Type B pancreatic cell (in vitro differentiated cells): ENCODE data around the gene TCIRG1. TPM values are rescaled to one million over a fixed set of nuclear protein-coding genes. Genes with fewer than 3 reads are reported as not detected.

Experiments used
- DNase-seq: peaks from one replicate; pipeline ENCODE4 v3.0.0; 2021; ENCODE audit warnings: mixed read lengths; ENCODE audit not compliant: unreplicated experiment; ENCODE audit errors: extremely low spot score
- H3K27ac Mint-ChIP-seq: 2 replicates; pipeline ENCODE4 v1.8.0; 2021; ENCODE audit warnings: mild to moderate bottlenecking, mixed read lengths
- H3K27me3 Mint-ChIP-seq: 2 replicates; pipeline ENCODE4 v1.8.0; 2021; ENCODE audit warnings: mixed read lengths
- H3K36me3 Mint-ChIP-seq: 2 replicates; pipeline ENCODE4 v1.8.0; 2021; ENCODE audit warnings: mixed read lengths
- H3K4me1 Mint-ChIP-seq: one replicate; pipeline ENCODE4 v1.8.0; 2021; ENCODE audit warnings: mixed read lengths; ENCODE audit not compliant: unreplicated experiment
- H3K4me3 Mint-ChIP-seq: 2 replicates; pipeline ENCODE4 v1.8.0; 2021; ENCODE audit warnings: mild to moderate bottlenecking, mixed read lengths
- H3K9me3 Mint-ChIP-seq: 2 replicates; pipeline ENCODE4 v1.8.0; 2021; ENCODE audit warnings: mixed read lengths
- total RNA-seq: library from RNA; stranded (reverse); gene quantifications from 2 replicates; pipeline ENCODE4 v1.2.1, GENCODE V29; 2021; ENCODE audit warnings: low replicate concordance
- TF ChIP-seq, protein P1 (sequence below): fragments of 200-600 bp; sonication (generic); conservative IDR thresholded peaks from 2 replicates; pipeline ENCODE4 v1.5.0; 2021; ENCODE audit warnings: antibody characterized with exemption, mild to moderate bottlenecking

The TCIRG1 gene
- total RNA-seq, 1 donor from 2014 or later: 37.0 TPM

DNA sequence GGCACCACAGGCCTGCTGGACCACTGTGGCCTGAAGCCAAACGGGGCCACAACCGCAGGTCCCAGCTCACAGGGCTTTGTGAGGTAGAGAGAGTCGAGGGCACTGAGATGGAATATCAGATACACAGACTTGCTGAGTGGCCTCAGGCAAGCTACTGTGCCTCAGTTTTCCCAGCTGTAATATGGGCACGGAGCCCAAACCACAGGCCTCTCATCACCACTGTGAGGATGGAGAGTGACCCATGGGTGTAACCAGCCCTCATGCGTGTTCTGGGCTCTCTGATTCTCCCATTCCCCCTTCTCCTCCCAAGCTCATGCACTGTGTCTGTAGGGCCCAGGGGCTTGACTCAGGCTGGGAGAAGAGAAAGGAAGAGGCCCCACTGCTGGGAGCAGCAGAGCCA is 39.1 kb upstream of the TCIRG1 start:
- TF ChIP-seq, protein P1, sequence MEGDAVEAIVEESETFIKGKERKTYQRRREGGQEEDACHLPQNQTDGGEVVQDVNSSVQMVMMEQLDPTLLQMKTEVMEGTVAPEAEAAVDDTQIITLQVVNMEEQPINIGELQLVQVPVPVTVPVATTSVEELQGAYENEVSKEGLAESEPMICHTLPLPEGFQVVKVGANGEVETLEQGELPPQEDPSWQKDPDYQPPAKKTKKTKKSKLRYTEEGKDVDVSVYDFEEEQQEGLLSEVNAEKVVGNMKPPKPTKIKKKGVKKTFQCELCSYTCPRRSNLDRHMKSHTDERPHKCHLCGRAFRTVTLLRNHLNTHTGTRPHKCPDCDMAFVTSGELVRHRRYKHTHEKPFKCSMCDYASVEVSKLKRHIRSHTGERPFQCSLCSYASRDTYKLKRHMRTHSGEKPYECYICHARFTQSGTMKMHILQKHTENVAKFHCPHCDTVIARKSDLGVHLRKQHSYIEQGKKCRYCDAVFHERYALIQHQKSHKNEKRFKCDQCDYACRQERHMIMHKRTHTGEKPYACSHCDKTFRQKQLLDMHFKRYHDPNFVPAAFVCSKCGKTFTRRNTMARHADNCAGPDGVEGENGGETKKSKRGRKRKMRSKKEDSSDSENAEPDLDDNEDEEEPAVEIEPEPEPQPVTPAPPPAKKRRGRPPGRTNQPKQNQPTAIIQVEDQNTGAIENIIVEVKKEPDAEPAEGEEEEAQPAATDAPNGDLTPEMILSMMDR: no peak
- Mint-ChIP-seq H3K9me3 (no peaks in the 10 kb centered on the region), H3K4me1 (peaks cover 12% of the 10 kb centered on the region), H3K4me3 (no peak overlapping the region), H3K36me3 (no peaks in the 10 kb centered on the region), H3K27me3 (peaks cover 13% of the 10 kb centered on the region), H3K27ac (no peak overlapping the region)
- DNase-seq: no peak

DNA sequence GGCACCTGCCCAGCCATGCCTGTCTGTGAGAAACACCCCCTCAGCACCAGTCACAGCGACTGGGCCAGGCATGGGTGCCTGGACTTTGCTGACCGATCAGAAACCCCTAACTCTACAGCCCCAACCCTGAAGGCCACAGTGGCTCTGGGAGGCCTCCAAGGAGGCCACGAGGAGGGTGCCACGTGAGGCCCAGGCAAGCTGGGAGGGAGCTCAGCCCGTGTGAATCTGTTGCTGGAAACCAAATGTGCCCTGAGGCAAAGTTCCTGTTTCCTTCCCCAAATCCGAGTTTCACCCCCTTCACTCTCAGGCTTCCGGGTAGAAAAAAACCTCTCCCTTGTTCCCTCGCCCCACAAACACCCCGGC is 36.3 kb upstream of the TCIRG1 start:
- TF ChIP-seq, protein P1: no peak
- H3K9me3 Mint-ChIP-seq: no peaks in the 10 kb centered on the region
- peaks cover 16% of the 10 kb centered on the region for H3K4me1 Mint-ChIP-seq
- peak overlapping the region; percentile 82 for H3K4me3 Mint-ChIP-seq
- no peak for DNase-seq
- H3K36me3 Mint-ChIP-seq: no peaks in the 10 kb centered on the region
- peaks cover 22% of the 10 kb centered on the region for H3K27me3 Mint-ChIP-seq
- H3K27ac Mint-ChIP-seq: peak overlapping the region; percentile 59

DNA sequence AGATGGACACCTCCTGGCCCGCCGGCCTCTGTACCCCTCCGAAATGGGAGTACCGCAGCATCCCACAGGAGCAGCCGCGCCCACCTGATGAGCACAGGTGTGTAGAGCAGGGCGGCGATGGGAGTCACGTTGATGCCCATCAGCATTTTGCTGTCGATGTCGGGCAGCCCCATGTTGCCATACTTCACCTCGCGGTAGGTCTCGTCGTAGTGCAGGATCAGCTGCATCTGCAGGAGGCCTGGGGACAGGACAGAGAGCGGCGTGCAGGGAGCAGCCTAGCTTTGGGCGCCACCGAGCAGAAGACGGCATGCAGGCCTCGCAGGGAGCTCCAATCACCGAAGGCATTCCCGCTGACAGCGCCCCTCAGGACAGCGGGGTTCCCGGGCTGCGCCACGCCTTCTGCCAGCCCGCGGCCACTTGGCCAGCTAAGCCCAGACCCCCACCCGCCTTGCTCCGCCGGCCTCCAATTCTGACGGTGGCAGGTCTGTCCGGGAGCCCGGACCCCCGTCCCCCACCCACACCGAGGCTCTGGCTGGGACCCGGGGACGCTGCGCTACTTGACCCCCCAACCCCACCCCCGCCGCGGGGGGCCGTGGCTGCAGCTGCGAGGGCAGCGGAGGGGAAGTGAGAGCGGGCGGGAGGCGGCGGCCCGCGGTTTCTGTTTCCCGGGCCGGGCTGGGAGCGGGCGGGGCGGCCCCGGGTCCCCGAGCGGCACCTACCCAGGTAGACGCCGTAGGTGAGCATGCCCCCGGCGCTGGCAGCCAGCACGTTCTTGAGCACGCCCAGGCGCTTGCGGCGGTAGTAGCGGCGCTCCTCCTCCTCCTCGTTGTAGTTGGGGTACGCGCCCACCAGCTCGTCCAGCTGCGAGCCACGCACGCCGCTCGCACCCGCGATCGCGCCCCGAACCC is 35.6 kb upstream of the TCIRG1 start:
- Mint-ChIP-seq H3K36me3 (no peaks in the 10 kb centered on the region), H3K9me3 (no peaks in the 10 kb centered on the region), H3K4me3 (peak overlapping the region; percentile 82), H3K4me1 (peaks cover 16% of the 10 kb centered on the region), H3K27ac (peak overlapping the region; percentile 25), H3K27me3 (peaks cover 22% of the 10 kb centered on the region)
- TF ChIP-seq, protein P1: no peak
- no peak for DNase-seq

DNA sequence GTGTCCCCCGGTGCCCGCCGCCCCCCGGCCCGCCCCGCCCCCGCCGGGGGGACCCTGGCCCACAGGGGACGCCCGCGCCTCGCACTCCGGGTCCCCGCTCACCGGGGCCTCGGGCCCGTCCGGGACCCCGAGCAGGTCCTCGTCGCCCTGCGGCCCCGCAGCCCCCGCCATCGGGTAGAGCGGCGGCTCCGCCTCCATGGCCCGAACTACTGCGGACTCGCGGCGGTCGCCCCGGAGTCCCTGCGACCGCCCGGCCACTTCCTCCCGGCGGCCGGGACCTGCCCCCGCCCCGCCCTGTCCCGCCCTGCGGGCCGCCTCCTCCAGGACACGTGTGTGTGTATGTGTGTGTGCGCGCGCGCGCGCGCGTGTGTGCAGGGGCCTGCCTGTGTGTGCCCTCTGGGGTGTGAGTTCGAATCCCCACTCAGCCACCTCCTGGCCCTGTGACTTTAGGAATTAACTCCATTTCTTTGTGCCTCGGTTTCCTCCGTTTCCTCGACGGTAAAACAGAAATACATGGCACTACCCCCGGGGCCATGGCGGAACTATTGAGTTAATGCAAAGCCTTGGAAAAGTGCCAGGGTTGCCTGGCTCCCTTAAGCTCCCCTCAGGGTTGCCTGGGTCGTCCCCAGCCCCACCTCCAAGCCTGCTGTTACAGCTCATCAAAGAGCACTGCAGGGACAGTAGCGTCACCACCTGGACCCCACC is 34.8 kb upstream of the TCIRG1 start, which contains the start of gene UNC93B1:
TSS of gene UNC93B1 (minus strand) at position 252 of the 705 bp plus-strand sequence. CDS start at position 198, 54 bp downstream.
- Mint-ChIP-seq H3K27ac (peak within 1 kb of the TSS; percentile 71), H3K27me3 (peaks cover 22% of the 10 kb centered on the region), H3K4me1 (peaks cover 16% of the 10 kb centered on the region), H3K36me3 (no peaks in the 10 kb centered on the region), H3K4me3 (peak within 1 kb of the TSS; percentile 84), H3K9me3 (no peaks in the 10 kb centered on the region)
- TF ChIP-seq, protein P1: no peak
- DNase-seq: no peak

DNA sequence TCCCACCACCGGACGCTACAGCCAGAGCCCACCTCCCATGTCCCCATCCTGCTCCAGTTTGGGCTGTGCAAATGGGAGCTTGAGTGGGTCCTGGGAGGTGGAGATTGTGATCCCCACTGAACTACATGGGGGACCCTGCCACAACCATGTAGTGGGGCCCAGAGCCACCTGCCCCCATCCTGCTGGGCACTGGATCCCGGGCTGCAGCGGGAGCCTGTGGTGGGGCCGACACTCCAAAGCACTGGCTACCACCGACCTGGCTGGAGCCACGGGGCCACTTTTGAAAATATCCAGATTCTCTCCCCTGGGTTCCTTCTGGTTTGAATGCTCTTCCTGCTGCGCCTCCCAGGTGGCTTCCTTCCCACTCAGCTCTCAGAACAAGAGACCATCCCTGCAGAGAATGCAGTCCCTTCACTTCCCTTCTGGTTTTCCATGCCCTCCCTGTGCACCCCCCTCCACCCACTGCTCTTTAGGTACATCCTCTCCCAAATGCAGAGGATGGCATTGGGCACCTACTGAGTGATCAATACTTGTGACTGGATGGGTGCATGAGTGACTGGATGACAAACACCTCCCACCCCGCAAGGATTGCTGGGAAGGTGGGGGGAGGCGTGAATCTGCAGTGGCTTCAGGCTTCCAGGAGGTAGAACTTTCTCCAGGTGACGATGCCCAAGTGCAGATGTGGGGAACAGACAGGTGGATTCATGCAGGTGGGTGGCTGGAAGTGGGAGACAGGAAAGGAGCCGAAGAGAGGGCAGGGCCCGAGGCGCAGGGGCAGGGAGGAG is 34.1 kb upstream of the TCIRG1 start:
- H3K4me1 Mint-ChIP-seq: peaks cover 23% of the 10 kb centered on the region
- H3K4me3 Mint-ChIP-seq: peak overlapping the region; percentile 84
- TF ChIP-seq, protein P1: no peak
- H3K36me3 Mint-ChIP-seq: no peaks in the 10 kb centered on the region
- no peak for DNase-seq
- H3K9me3 Mint-ChIP-seq: no peaks in the 10 kb centered on the region
- peaks cover 22% of the 10 kb centered on the region for H3K27me3 Mint-ChIP-seq
- peak overlapping the region; percentile 71 for H3K27ac Mint-ChIP-seq
